Testis (tissue), 2 donors: ENCODE data around the gene SLC38A7.

Source experiments
- POLR2A ChIP-seq: fragments of 450-650 bp; IDR thresholded peaks from one replicate; pipeline ENCODE4 v1.6.1; 2017; ENCODE audit warnings: antibody characterized with exemption, mild to moderate bottlenecking, moderate library complexity
- TF ChIP-seq, protein P1 (sequence below), 3 experiments: fragments of 450-650 bp in 2 of 3; fragments of 200-600 bp in 1 of 3; sonication (generic) in 1 of 3; IDR thresholded peaks; one replicate each; pipeline ENCODE4 v1.5.1; 2016 to 2019; ENCODE audit warnings: antibody characterized with exemption in 3 of 3, mild to moderate bottlenecking in 2 of 3, moderate library complexity in 1 of 3

DNA sequence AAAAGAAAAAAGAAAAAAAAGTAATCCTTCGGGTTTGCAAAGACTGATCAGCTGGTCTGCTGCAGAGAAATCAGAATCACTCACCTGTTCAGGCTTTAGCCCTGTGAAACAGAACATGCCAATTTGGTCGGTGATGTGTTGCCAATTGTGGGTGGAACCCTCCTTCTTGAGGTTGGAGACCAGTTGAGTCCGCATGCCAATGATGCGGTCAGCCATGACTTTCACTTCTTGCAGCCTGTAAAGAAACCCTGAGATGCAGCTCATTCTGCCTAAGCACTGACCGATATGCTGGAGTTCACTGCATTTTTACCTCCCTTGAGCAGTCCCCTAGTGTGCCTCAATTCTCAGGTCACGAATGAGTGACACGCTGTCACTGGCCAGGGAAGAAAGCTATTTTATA lies 24.8 kb upstream of the SLC38A7 start:
- no peak for TF ChIP-seq POLR2A
- TF ChIP-seq, protein P1, sequence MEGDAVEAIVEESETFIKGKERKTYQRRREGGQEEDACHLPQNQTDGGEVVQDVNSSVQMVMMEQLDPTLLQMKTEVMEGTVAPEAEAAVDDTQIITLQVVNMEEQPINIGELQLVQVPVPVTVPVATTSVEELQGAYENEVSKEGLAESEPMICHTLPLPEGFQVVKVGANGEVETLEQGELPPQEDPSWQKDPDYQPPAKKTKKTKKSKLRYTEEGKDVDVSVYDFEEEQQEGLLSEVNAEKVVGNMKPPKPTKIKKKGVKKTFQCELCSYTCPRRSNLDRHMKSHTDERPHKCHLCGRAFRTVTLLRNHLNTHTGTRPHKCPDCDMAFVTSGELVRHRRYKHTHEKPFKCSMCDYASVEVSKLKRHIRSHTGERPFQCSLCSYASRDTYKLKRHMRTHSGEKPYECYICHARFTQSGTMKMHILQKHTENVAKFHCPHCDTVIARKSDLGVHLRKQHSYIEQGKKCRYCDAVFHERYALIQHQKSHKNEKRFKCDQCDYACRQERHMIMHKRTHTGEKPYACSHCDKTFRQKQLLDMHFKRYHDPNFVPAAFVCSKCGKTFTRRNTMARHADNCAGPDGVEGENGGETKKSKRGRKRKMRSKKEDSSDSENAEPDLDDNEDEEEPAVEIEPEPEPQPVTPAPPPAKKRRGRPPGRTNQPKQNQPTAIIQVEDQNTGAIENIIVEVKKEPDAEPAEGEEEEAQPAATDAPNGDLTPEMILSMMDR (IDR thresholded peaks at IDR 0.05) = no peak
